Cardiac ventricle fibroblast (primary cell): ENCODE data around the gene EPN2. TPM values are rescaled to one million over a fixed set of nuclear protein-coding genes. Genes with fewer than 3 reads are reported as not detected.

Experiments
- total RNA-seq: library from RNA; depleted of rRNA; stranded (reverse); fragments of >200 nt; gene quantifications from 2 replicates; pipeline ENCODE4 v1.2.3, GENCODE V29; 2015

Gene EPN2
- total RNA-seq: 25.2 and 31.0 TPM in 2 replicates

DNA sequence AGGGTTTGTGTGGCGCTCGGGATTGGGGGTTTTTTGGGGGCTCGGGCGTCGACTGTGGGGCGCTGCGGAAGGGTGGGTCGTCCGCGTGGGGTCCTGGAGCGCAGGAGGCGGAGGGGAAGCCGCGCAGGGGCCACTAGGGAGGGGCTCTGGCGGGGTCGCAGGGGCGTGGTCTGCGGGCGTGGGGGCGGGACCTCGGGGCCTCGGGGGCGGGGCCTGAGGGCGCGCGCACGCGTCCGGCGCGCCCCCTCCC lies at the start of gene EPN2:
Gene EPN2 (plus strand): TSS at position 228 of the 250 bp plus-strand sequence. CDS start 45,754 bp downstream, outside the sequence.

DNA sequence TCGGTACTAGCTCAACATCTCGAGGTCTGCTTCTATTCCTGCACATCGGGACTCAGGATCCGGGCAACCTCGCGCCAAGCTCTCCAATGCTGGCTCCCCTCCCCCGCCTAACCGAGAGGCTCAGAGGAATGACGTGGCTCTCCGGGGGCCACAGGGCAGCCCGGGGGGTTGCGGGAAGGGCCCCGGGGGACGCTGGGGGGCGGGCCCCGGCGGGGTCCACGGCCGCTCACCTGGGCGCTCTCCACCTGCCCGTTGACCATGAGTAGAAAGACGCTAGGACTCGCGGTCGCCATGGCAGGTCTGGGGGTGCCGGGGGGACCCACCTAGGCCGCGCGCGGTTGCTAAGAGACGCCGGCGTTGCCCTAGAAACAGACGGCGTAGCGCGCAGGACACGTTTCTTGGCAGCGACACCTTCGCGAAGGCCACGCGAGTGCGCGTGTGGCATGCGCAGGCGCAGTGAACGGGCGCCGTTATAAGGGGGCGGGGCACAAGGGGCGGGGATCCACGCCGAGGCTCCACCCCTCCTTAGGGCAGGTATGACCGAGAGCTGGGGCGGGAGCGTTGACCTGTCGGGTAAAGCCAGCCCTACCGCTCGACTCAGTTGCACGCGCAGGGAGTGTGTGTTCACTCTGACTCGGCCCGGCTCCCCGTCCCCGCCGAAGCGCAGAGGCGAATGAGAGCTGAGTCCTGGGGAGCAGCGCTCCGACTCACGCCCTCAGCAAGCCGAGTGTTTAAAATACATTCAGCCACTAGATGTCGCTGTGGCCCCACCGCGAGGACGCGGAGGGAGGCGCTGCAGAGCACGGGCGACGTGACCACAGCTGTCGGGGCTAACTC lies 125.3 kb downstream of the EPN2 start, which contains the start of gene B9D1:
Gene B9D1 (minus strand): TSS at position 447 of the 837 bp plus-strand sequence. CDS start 154 bp downstream, at position 293.

DNA sequence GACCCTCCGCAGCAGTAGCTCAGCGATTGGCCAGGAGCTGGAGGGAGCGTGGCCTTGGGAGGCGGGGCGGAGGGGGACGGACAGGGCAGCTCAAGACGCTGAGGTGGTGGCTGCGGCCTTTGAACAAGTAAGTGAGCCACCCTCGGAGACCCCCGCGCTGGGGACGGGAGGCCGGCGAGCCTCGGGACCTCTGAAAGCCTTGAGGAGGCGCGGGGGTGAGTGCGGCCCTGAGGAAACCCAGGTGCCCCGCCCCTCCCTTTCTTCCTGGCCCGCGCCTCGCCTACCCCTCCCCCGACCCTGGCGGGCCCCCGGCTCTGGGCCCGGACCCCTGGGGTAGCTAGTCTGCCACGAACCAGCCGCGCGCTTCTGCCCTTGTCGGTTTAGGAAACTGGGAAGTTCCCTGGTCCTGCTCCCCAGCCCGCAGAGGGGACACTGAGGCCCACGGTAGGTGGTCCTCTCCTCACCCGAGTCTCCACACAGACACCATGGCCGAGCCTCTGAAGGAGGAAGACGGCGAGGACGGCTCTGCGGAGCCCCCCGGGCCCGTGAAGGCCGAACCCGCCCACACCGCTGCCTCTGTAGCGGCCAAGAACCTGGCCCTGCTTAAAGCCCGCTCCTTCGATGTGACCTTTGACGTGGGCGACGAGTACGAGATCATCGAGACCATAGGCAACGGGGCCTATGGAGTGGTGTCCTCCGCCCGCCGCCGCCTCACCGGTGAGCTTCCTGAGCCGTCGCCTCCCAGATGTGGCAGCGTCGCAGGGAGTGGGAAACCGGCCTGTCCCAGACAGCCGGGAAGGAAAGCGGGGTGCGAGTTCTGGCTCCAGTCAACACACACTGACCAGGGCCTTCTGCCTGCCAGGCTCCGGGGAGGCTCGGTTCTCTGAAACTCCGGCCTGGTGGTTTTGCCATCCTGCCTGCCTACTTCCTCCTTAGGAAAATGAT lies 141.5 kb downstream of the EPN2 start, which contains the start of gene MAPK7:
Gene MAPK7 (plus strand): TSS at position 83 of the 945 bp plus-strand sequence. CDS start 403 bp downstream, at position 486.

Other genes starting within 250 kb of the EPN2 start
- 2.3 and 3.1 TPM in 2 replicates for gene FAM83G, start 232.6 kb upstream of the EPN2 start, total RNA-seq
- 1.3 and 1.4 TPM in 2 replicates for gene GRAP, start 190.4 kb upstream of the EPN2 start, total RNA-seq
- gene GRAPL, start 109.8 kb upstream of the EPN2 start, total RNA-seq: 0.10 and 0.25 TPM in 2 replicates
- 23.1 and 25.5 TPM in 2 replicates for gene B9D1, start 125.4 kb downstream of the EPN2 start, total RNA-seq
- gene MAPK7, start 141.1 kb downstream of the EPN2 start, total RNA-seq: 48.5 and 55.0 TPM in 2 replicates
- gene MFAP4, start 149.8 kb downstream of the EPN2 start, total RNA-seq: 188 and 212 TPM in 2 replicates
- 1.9 and 3.4 TPM in 2 replicates for gene RNF112, start 173.9 kb downstream of the EPN2 start, total RNA-seq